Measurements from ENCODE around the gene HYKK. TPM values are rescaled to one million over a fixed set of nuclear protein-coding genes. Genes with fewer than 3 reads are reported as not detected.

HYKK gene
- total RNA-seq, 1 donor from 2014 or later: 4.3 TPM

DNA sequence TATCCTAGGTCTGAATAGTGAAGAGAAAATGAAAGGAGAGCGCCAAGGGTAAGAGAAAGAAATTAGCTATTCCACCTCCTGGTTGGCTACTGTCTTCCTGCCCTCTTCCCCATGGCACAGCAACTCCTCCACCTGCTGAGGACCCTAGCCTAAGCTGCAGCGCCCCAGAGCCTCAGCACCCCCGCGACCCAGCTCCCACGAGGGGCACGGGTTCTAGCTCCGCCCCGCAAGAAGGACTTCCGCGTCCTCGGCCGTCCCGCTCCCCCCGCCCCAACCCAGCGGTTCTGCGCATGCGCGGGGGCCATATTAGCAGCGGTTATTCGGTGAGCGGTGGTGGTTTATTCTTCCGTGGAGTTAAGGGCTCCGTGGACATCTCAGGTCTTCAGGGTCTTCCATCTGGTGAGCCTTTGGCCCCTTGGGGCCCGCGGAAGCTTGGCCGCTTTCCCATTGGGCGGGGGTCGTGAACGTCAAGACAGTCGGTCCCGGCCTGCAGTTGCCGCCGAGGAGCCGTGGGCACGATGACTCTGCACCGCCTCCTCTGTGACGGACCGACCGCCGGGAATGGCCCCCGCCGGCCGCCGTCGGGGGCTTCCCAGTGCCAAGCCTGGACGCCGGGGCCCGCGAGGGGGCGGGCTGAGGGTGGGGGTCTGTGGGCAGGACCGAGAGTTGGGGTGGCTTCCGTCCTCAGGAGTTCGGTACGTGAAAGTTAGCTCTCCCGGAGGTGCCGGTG, 32.9 kb downstream of the HYKK start, which contains the start of gene PSMA4:
PSMA4 (plus strand) TSS at position 304 of the 730 bp plus-strand sequence. CDS start 1,484 bp downstream, outside the sequence.
- H3K36me3 Mint-ChIP-seq (ENCODE audit: insufficient read depth): peaks cover 5% of the 10 kb centered on the region
- peak within 1 kb of the TSS; percentile 100 for H3K4me3 Mint-ChIP-seq (ENCODE audit: low read depth)

DNA sequence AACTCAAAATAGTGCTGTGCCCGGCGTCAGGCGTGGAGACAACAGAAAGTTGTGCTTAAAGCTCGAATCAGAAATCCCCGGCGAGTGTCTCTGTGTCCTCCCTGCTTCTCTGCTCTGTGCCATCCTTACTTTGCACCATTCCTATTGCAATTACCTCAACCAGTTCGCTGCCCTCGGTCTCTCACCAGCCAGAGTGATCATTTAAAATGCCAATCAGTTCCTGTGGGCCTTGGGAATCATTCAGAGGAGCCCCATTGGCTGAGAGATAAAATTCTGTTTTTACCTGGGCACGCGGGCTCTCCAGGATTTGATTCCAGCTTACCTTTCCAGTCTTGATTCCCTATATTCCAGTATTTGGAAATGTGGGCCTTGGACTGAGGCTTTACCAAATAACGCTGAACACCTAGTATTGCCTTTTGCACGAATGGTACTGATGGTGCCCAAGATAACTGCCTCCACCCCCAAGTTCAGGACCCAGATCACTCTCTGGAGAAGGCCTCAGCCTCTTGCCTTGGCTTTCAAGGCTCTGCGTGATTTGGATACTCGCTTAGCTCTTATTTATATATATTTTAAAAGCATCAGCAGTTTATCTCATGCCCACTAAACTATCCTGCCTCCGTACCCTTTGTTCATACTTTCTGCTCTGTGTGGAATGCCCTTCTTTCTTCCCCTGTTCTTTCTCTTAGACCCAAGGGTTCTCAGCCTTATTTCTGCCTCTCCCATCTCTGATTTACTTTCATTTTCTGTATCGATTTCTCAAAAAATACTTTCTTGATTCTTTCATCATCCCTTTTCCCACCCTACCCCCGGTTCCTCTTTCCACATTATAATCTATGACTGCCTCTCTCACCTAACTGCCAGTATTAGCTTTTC, 33.7 kb downstream of the HYKK start:
- peak overlapping the region; percentile 97 for H3K27ac Mint-ChIP-seq
- TF ChIP-seq, protein P1, sequence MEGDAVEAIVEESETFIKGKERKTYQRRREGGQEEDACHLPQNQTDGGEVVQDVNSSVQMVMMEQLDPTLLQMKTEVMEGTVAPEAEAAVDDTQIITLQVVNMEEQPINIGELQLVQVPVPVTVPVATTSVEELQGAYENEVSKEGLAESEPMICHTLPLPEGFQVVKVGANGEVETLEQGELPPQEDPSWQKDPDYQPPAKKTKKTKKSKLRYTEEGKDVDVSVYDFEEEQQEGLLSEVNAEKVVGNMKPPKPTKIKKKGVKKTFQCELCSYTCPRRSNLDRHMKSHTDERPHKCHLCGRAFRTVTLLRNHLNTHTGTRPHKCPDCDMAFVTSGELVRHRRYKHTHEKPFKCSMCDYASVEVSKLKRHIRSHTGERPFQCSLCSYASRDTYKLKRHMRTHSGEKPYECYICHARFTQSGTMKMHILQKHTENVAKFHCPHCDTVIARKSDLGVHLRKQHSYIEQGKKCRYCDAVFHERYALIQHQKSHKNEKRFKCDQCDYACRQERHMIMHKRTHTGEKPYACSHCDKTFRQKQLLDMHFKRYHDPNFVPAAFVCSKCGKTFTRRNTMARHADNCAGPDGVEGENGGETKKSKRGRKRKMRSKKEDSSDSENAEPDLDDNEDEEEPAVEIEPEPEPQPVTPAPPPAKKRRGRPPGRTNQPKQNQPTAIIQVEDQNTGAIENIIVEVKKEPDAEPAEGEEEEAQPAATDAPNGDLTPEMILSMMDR (IDR thresholded peaks at IDR 0.05; ENCODE audit: unreplicated experiment): no peak

More for the DNA sequence above, 32.9 kb downstream of the HYKK start, which contains the start of gene PSMA4:
- H3K27ac Mint-ChIP-seq: peak within 1 kb of the TSS; percentile 99
- H3K27me3 Mint-ChIP-seq: no peaks in the 10 kb centered on the region
- peak; percentile 90 for DNase-seq (ENCODE audit: low spot score, unreplicated experiment)
- peaks cover 15% of the 10 kb centered on the region for H3K4me1 Mint-ChIP-seq (ENCODE audit: low read depth)
- TF ChIP-seq, protein P1 (IDR thresholded peaks at IDR 0.05; ENCODE audit: unreplicated experiment): peak; percentile 27
- H3K9me3 Mint-ChIP-seq (ENCODE audit: low read depth): no peaks in the 10 kb centered on the region

GRCh38 chr15:78541744-78542034, 34.3 kb downstream of the HYKK start:
- no peak for DNase-seq (ENCODE audit: low spot score, unreplicated experiment)
- H3K4me3 Mint-ChIP-seq (ENCODE audit: low read depth): peak overlapping the region; percentile 100
- H3K27me3 Mint-ChIP-seq: no peaks in the 10 kb centered on the region
- peaks cover 9% of the 10 kb centered on the region for H3K4me1 Mint-ChIP-seq (ENCODE audit: low read depth)
- TF ChIP-seq, protein P1 (IDR thresholded peaks at IDR 0.05; ENCODE audit: unreplicated experiment): no peak
- no peaks in the 10 kb centered on the region for H3K9me3 Mint-ChIP-seq (ENCODE audit: low read depth)
- H3K27ac Mint-ChIP-seq: peak overlapping the region; percentile 83
- H3K36me3 Mint-ChIP-seq (ENCODE audit: insufficient read depth): peaks cover 8% of the 10 kb centered on the region

More for the DNA sequence above, 33.7 kb downstream of the HYKK start:
- Mint-ChIP-seq H3K4me1 (ENCODE audit: low read depth) (peaks cover 15% of the 10 kb centered on the region), H3K36me3 (ENCODE audit: insufficient read depth) (peaks cover 5% of the 10 kb centered on the region), H3K27me3 (no peaks in the 10 kb centered on the region), H3K4me3 (ENCODE audit: low read depth) (peak overlapping the region; percentile 100), H3K9me3 (ENCODE audit: low read depth) (no peaks in the 10 kb centered on the region)
- DNase-seq (ENCODE audit: low spot score, unreplicated experiment): no peak

DNA sequence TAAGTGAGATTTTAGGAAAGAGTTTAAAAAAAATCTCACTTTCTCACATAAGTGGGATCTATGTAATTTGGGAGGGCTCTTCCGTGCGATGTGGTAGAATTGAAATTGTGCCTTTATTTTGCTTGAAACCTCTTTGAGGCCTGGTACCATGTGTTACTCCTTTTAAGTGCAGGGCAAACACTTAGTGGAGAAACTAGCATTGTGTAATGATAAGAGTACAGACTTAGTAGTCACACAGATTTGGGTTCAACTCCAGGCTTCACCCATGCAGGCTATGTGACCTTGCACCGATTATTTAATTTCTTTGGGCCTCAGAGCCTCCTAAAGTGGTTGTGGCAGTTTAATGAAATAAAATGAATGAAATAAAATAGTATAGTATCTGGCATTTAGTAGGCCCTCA, 35.3 kb downstream of the HYKK start:
- H3K27me3 Mint-ChIP-seq: no peaks in the 10 kb centered on the region
- DNase-seq (ENCODE audit: low spot score, unreplicated experiment): no peak
- TF ChIP-seq, protein P1 (IDR thresholded peaks at IDR 0.05; ENCODE audit: unreplicated experiment): no peak
- no peaks in the 10 kb centered on the region for H3K9me3 Mint-ChIP-seq (ENCODE audit: low read depth)
- no peak overlapping the region for H3K27ac Mint-ChIP-seq
- peaks cover 9% of the 10 kb centered on the region for H3K4me1 Mint-ChIP-seq (ENCODE audit: low read depth)
- H3K4me3 Mint-ChIP-seq (ENCODE audit: low read depth): peak overlapping the region; percentile 37
- peaks cover 8% of the 10 kb centered on the region for H3K36me3 Mint-ChIP-seq (ENCODE audit: insufficient read depth)

DNA sequence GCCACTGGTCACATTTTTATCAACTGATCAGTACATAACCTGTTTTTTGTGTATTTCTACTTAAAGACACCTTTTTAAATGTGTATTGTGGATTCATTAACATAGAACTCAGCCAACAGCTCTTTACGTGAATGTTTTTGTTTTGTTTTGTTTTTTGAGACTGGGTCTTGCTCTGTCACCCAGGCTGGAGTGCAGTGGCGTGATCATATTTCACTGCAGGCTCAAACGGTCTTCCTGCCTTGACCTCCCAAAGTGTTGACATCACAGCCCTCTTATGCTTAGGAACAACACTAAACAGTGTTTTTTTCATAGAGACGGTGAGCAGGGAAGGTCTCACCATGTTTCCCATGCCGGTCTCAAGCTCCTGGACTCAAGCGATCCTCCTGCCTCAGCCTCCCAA, 42.8 kb downstream of the HYKK start:
- no peaks in the 10 kb centered on the region for H3K9me3 Mint-ChIP-seq (ENCODE audit: low read depth)
- H3K4me1 Mint-ChIP-seq (ENCODE audit: low read depth): no peaks in the 10 kb centered on the region
- H3K27ac Mint-ChIP-seq: no peak overlapping the region
- no peak for DNase-seq (ENCODE audit: low spot score, unreplicated experiment)
- H3K36me3 Mint-ChIP-seq (ENCODE audit: insufficient read depth): peaks cover 12% of the 10 kb centered on the region
- no peak overlapping the region for H3K4me3 Mint-ChIP-seq (ENCODE audit: low read depth)
- peaks cover 4% of the 10 kb centered on the region for H3K27me3 Mint-ChIP-seq
- TF ChIP-seq, protein P1 (IDR thresholded peaks at IDR 0.05; ENCODE audit: unreplicated experiment): no peak
